ENCODE data around the gene PDILT. TPM values are rescaled to one million over a fixed set of nuclear protein-coding genes. Genes with fewer than 3 reads are reported as not detected.

PDILT gene
- total and polyA plus RNA-seq, 2 donors (not counting 3 experiments of a cell fraction or from before 2014, with no cell fraction given) = not detected

GRCh38 chr16:20318437-20318836, 86.1 kb downstream of the PDILT start:
- H3K9me3 ChIP-seq (replicated peaks; ENCODE audit: control insufficient read depth, insufficient read depth, low read length) = no peaks in the 10 kb centered on the region
- intact Hi-C loops (cut with micrococcal nuclease) = no loop called here
- no TSS peak for BruUV-seq (replicated peaks)
- no peak for DNase-seq (ENCODE audit: low read depth, low spot score)
- H3K27me3 ChIP-seq (ENCODE audit: control insufficient read depth in 2 of 2, insufficient read depth in 2 of 2, low read length in 2 of 2) = no peaks in the 10 kb centered on the region
- no peak for TF ChIP-seq POLR2AphosphoS5 (IDR thresholded peaks at IDR 0.05; ENCODE audit: insufficient read depth, low read depth, low read length)
- no peak for TF ChIP-seq POLR2A (IDR thresholded peaks at IDR 0.05; ENCODE audit: low read depth, low read length)
- TF ChIP-seq, protein P1, sequence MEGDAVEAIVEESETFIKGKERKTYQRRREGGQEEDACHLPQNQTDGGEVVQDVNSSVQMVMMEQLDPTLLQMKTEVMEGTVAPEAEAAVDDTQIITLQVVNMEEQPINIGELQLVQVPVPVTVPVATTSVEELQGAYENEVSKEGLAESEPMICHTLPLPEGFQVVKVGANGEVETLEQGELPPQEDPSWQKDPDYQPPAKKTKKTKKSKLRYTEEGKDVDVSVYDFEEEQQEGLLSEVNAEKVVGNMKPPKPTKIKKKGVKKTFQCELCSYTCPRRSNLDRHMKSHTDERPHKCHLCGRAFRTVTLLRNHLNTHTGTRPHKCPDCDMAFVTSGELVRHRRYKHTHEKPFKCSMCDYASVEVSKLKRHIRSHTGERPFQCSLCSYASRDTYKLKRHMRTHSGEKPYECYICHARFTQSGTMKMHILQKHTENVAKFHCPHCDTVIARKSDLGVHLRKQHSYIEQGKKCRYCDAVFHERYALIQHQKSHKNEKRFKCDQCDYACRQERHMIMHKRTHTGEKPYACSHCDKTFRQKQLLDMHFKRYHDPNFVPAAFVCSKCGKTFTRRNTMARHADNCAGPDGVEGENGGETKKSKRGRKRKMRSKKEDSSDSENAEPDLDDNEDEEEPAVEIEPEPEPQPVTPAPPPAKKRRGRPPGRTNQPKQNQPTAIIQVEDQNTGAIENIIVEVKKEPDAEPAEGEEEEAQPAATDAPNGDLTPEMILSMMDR (IDR thresholded peaks at IDR 0.05; ENCODE audit: extremely low read depth in 1 of 2, insufficient read depth in 1 of 2, low read depth in 1 of 2, low read length in 2 of 2) = no peak
- H3K9ac ChIP-seq (replicated peaks; ENCODE audit: extremely low read depth, insufficient read depth, low read length) = no peak overlapping the region
- no peak overlapping the region for H2AFZ ChIP-seq (ENCODE audit: low read depth, low read length)
- H3K79me2 ChIP-seq (ENCODE audit: control insufficient read depth, insufficient read depth, low read length) = no peaks in the 10 kb centered on the region
- no peak for FAIRE-seq
- dilution Hi-C loops (cut with MboI; ENCODE audit: extremely low pct_ligation_motif_present, low sequenced_read_pairs) = no loop called here
- H3K4me2 ChIP-seq (ENCODE audit: insufficient read depth, low read length) = no peak overlapping the region
- H3K36me3 ChIP-seq (ENCODE audit: control insufficient read depth in 2 of 2, extremely low read depth in 1 of 2, insufficient read depth in 2 of 2, low read length in 2 of 2) = no peaks in the 10 kb centered on the region
- H4K20me1 ChIP-seq (replicated peaks; ENCODE audit: control insufficient read depth, extremely low read depth, insufficient read depth, low read length) = no peaks in the 10 kb centered on the region
- H3K4me1 ChIP-seq (ENCODE audit: control insufficient read depth, extremely low read depth, insufficient read depth, low read length) = no peaks in the 10 kb centered on the region
- ChIA-PET POLR2A (no interaction called here), CTCF (no interaction called here)
- no peaks in the 10 kb centered on the region for H3K9me1 ChIP-seq (replicated peaks; ENCODE audit: control insufficient read depth, extremely low read depth, insufficient read depth, low read length)
- no peak overlapping the region for H3K27ac ChIP-seq (ENCODE audit: insufficient read depth, low read depth, low read length)
- H3K4me3 ChIP-seq (replicated peaks in 1 of 3; ENCODE audit: insufficient read depth in 1 of 3, low read depth in 1 of 3, low read length in 3 of 3) = no peak overlapping the region

DNA sequence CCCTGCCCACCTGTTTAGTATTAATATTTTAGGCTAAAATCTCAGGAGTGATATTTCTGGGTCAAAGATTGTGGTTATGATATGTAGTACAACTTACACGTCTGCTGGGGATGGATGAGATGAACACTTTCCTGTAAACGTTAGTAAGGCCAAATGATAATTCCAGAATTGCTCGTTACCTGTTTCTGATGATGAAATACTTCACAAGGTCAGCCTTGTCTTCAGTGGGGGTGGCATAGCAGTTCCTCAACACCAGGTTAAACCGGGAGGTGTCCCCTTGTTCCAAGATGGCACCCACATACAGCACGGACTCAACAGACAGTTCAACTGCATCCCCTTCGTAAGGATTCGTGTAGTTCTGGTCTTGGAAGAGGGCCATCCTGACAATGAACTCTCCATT, 86.5 kb downstream of the PDILT start:
- Histone ChIP-seq H3K79me2 (ENCODE audit: control insufficient read depth, insufficient read depth, low read length) (no peaks in the 10 kb centered on the region), H3K36me3 (ENCODE audit: control insufficient read depth in 2 of 2, extremely low read depth in 1 of 2, insufficient read depth in 2 of 2, low read length in 2 of 2) (no peaks in the 10 kb centered on the region), H3K4me3 (replicated peaks in 1 of 3; ENCODE audit: insufficient read depth in 1 of 3, low read depth in 1 of 3, low read length in 3 of 3) (no peak overlapping the region), H2AFZ (ENCODE audit: low read depth, low read length) (no peak overlapping the region), H4K20me1 (replicated peaks; ENCODE audit: control insufficient read depth, extremely low read depth, insufficient read depth, low read length) (no peaks in the 10 kb centered on the region), H3K9ac (replicated peaks; ENCODE audit: extremely low read depth, insufficient read depth, low read length) (no peak overlapping the region), H3K9me3 (replicated peaks; ENCODE audit: control insufficient read depth, insufficient read depth, low read length) (no peaks in the 10 kb centered on the region), H3K4me2 (ENCODE audit: insufficient read depth, low read length) (no peak overlapping the region), H3K27ac (ENCODE audit: insufficient read depth, low read depth, low read length) (no peak overlapping the region), H3K4me1 (ENCODE audit: control insufficient read depth, extremely low read depth, insufficient read depth, low read length) (no peaks in the 10 kb centered on the region), H3K9me1 (replicated peaks; ENCODE audit: control insufficient read depth, extremely low read depth, insufficient read depth, low read length) (no peaks in the 10 kb centered on the region), H3K27me3 (ENCODE audit: control insufficient read depth in 2 of 2, insufficient read depth in 2 of 2, low read length in 2 of 2) (no peaks in the 10 kb centered on the region)
- DNase-seq (ENCODE audit: low read depth, low spot score) (no peak), FAIRE-seq (no peak)
- intact Hi-C loops (cut with micrococcal nuclease) (no loop called here), dilution Hi-C loops (cut with MboI; ENCODE audit: extremely low pct_ligation_motif_present, low sequenced_read_pairs) (no loop called here)
- TF ChIP-seq POLR2A (IDR thresholded peaks at IDR 0.05; ENCODE audit: low read depth, low read length) (no peak), MAX (IDR thresholded peaks at IDR 0.05; ENCODE audit: insufficient read depth, insufficient read length) (no peak), EZH2 (IDR thresholded peaks at IDR 0.05; ENCODE audit: borderline replicate concordance, low read depth, low read length, severe bottlenecking) (no peak), MYC (IDR thresholded peaks at IDR 0.05; ENCODE audit: low read depth, low read length) (no peak), FOS (IDR thresholded peaks at IDR 0.05; ENCODE audit: borderline replicate concordance, insufficient read depth, low read length) (no peak), GATA2 (IDR thresholded peaks at IDR 0.05; ENCODE audit: insufficient read depth, insufficient read length, low read depth, low read length) (no peak), JUN (IDR thresholded peaks at IDR 0.05; ENCODE audit: borderline replicate concordance, insufficient read depth, insufficient read length, low read depth) (no peak)
- ChIA-PET CTCF (no interaction called here), POLR2A (no interaction called here)
- no TSS peak for BruUV-seq (replicated peaks)

All from endothelial cell of umbilical vein (primary cell).